Measurements from ENCODE around the gene PTPRO.

DNA sequence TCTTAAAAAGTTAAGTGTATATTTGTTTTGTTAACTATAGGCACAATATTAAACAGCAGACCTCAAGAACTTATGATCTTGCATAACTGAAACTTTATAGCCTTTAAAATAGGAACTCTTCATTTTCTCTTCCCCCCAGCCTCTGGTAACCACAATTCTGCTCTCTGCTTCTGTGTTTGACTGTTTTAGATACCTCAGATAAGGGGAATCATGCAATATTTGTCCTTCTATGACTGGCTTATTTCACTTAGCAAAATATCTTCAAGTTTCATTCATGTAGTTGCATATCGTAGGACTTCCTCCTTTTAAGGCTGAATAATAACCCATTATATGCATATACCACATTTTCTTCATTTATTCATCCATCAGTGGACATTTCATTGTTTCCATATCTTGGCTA is 131.3 kb downstream of the PTPRO start:
- TF ChIP-seq, protein P1, sequence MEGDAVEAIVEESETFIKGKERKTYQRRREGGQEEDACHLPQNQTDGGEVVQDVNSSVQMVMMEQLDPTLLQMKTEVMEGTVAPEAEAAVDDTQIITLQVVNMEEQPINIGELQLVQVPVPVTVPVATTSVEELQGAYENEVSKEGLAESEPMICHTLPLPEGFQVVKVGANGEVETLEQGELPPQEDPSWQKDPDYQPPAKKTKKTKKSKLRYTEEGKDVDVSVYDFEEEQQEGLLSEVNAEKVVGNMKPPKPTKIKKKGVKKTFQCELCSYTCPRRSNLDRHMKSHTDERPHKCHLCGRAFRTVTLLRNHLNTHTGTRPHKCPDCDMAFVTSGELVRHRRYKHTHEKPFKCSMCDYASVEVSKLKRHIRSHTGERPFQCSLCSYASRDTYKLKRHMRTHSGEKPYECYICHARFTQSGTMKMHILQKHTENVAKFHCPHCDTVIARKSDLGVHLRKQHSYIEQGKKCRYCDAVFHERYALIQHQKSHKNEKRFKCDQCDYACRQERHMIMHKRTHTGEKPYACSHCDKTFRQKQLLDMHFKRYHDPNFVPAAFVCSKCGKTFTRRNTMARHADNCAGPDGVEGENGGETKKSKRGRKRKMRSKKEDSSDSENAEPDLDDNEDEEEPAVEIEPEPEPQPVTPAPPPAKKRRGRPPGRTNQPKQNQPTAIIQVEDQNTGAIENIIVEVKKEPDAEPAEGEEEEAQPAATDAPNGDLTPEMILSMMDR (IDR thresholded peaks at IDR 0.05): no peak
- no peak for TF ChIP-seq POLR2A (IDR thresholded peaks at IDR 0.05)

Measured in Peyer's patch (tissue), 4 donors.